ENCODE measurements around the gene ATP4B.

Gene ATP4B

GRCh38 chr13:113642563-113642962 lies 15.4 kb downstream of the ATP4B start:
- DNase-seq (ENCODE audit: low read depth) = no peak

DNA sequence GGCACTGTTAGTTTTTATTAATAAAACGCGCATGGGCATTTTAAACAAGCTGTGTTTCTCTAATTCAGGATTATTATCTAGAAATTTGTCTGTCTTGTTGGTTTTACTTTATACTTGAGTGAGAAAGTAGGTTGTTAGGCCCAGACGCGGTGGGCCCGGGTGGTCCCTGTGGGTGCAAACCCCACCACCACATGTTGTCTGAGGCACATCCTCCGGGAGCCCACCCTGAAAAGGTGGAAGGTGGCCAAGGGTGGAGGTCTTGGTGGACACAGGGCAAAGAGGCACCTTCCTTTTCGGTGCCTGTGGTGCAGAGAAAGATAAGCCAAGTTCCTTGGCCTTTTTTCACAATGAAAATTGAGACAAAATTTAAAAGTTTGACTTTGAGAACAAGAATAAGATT lies 16.6 kb downstream of the ATP4B start:
- DNase-seq (ENCODE audit: low read depth) = no peak

DNA sequence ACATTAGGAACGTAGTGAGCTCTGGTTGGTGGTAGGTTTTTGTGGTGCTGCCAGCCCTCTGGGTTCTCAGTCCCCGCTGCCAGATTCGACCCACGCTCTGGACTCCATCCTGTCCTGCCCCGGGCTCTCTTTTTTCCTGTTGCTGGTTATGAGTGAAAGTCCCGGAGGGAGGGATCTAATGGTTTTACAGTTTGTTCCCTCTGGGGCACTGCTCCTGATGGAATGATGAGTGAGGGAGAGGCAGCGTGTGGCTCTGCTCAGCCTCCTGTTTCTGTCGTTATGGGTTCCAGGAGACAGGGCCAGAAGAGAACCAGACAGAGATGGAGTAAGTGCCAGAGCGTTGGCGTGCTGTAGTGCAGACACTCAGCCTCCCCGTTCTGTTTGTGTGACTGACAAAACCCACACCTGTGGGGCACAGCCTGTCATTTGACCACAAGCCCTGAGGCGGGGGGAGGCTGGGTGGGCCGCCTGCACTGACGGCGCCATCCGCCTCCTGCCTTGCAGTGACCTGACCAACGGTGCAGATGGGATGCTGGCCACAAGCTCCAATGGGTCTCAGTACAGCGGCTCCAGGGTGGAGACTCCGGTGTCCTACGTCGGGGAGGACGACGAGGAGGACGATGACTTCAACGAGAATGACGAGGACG lies 18.3 kb downstream of the ATP4B start:
- DNase-seq (ENCODE audit: low read depth) = no peak

DNA sequence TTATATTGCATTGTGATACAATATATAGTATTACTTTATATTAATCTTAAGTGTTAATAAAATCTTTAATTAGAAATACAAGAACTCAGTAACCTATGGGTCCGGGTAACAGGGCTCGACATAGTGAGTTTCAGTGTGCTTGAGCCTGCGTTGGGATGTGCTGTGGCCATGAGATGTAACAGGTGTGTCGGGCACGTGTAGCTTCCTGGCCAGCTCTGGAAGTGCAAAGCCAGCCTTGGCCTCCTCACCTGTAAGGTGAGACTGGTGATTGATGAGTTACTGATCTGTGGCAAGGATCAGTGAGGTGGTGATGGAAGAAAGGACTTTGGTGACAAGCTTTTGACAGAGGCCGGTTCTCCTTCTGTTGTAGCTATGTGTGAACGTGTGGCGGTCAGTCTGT lies 19.2 kb downstream of the ATP4B start:
- DNase-seq (ENCODE audit: low read depth) = no peak

DNA sequence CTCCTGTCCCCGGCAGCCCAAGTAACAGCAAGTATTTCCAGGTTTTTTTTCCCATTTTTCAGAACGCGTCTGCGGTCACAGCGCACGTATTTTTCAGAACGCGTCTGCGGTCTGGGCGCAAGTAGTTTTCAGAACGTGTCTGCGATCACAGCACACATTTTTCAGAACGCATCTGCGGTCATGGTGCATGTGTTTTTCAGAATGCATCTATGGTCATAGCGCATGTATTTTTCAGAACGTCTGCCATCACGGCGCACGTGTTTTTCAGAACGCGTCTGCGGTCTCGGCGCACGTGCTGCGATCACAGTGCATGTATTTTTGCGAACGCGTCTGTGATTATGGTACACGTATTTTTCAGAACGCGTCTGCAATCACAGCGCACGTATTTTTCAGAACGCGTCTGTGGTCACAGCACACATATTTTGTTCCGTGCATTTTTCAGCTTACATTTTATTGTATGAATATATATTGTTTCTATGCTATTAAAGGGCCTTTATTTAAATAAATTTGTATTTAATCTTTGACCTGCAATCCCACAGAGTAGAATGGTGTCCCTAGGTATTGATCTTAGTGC lies 19.7 kb downstream of the ATP4B start:
- no peak for DNase-seq (ENCODE audit: low read depth)

GRCh38 chr13:113637262-113638160 lies 20.5 kb downstream of the ATP4B start:
- no peak for DNase-seq (ENCODE audit: low read depth)

- DNase-seq (ENCODE audit: low read depth) = no peak
These were observed 21.6 kb downstream of the ATP4B start for GRCh38 chr13:113636266-113636963.

- no peak for DNase-seq (ENCODE audit: low read depth)
These were observed 22.3 kb downstream of the ATP4B start for GRCh38 chr13:113635709-113636108.

DNA sequence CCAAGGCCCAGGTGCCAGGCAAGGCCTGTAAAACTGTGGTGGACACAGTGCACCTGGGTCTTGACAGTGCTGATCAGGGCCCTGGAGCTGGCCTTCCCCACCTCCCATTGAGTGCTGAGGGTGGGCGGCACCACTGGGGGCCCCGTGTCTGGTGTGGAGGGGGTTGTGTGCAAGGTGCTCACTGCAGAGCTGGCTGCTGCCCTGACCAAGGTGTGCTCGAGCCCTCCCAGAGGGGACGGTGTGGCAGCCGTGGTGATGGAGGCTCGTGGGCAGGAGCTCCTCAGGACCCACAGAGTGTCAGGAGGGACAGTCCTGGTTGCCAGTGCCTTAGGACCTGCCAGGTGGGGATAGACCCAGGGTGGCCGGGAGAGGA lies 23.0 kb downstream of the ATP4B start:
- DNase-seq (ENCODE audit: low read depth) = no peak

DNA sequence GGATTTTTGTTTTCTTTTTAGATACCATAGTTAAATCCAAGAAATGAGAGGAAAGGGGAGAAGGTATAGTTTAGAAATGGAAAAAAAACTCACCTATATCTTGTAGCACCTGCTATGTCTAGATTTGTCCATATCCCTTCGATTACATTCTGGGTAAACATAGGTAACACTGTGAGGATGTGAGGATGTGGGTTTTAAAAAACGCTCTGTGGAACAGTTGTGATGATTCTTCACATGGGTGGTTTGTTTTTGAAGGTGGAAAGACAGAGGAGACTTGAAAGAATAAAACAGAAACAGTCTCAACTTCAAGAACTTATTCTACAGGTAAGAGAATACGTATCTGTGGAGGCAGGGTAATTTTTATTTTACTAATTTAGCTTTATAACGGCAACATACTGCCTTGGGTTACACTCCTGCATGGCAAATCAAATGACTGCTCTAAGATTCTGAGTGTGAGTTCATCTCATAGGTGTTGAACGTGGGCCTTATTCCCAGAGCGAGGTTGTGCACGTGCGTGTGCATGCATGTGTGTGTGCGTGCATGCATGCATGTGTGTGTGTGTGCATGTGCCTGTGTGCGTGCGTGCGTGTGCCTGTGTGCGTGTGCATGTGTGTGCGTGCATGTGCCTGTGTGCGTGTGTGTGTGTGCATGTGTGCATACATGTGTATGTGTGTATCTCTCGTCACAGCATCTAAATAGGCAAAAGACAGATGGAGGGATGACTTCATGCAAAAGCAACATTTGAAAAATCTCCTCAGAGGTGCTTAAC lies 23.5 kb downstream of the ATP4B start:
- DNase-seq (ENCODE audit: low read depth) = no peak

DNA sequence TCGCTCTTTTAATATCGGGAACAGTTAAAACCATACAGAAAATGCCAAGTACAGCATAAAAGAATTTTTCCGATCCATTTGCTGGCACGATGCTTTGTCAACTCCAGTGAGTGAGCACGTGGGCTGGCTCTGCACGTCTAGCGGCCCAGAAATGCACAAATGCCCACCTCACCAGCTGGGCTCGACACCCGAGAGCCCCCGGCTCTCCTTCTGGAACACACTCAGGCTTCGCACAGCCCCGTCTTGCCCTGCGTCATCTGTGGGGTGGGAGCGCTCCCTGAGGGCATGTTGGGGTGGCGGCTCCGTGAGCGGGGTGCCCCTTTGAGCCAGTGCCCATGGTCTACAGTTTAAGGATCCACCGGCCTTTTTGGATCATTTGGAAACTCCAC lies 24.5 kb downstream of the ATP4B start:
- no peak for DNase-seq (ENCODE audit: low read depth)

DNA sequence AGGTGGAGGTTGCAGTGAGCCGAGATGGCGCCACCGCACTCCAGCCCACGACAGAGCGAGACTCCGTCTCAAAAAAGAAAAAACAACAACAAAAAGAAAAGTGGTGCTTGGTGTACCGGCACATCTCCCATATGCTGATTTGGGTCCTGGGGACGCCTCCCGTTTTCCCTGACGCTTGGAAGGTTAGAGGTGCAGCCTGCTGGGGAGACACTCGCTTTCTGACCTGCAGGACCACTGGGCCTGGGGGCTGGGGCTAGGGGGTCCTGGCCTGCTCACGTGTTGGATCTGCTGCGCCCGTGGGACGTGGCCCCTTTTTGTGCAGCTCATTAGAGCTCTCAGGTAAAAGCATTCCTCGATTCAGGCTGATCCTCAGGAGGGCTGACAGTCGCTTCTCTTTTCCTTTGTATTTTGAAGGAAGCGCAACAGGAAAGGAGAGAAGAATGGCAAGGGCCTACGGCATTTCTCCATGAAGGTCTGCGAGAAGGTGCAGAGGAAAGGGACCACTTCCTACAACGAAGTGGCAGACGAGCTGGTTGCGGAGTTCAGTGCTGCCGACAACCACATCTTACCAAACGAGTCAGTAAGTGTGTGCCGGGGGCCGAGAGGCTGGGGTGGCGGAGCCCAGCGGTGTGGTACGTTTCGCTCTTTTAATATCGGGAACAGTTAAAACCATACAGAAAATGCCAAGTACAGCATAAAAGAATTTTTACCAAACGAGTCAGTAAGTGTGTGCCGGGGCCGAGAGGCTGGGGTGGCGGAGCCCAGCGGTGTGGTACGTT lies 25.1 kb downstream of the ATP4B start:
- DNase-seq (ENCODE audit: low read depth) = no peak

GRCh38 chr13:113631341-113632095 lies 26.5 kb downstream of the ATP4B start:
- DNase-seq (ENCODE audit: low read depth) = no peak

DNA sequence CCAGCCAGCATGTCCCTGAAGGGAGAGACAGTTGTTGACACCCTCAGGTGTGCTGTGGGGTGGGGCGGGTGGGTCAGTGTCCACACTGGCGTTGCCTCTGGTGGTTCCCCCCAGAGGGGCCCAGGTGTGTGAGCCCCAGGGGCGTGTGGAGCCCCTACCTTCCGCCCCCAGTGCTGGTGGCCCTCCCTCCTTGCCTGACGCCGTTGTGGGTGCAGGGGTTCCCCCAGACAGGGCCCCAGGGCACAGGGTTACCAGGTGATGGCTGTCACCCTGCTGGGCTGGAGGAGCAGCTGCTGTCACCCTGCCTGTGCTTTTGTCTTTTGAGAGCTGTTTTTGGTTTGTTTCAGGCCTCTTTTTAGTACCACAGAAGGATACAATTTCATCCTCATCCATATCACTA lies 27.2 kb downstream of the ATP4B start:
- no peak for DNase-seq (ENCODE audit: low read depth)

- no peak for DNase-seq (ENCODE audit: low read depth)
These were observed 27.7 kb downstream of the ATP4B start for GRCh38 chr13:113630296-113630695.

GRCh38 chr13:113629866-113630265 lies 28.1 kb downstream of the ATP4B start:
- DNase-seq (ENCODE audit: low read depth) = no peak

- DNase-seq (ENCODE audit: low read depth) = no peak
These were observed 29.4 kb downstream of the ATP4B start for GRCh38 chr13:113628291-113629270.

- no peak for DNase-seq (ENCODE audit: low read depth)
These were observed 30.9 kb downstream of the ATP4B start for GRCh38 chr13:113627136-113627535.
